DMS114 treated with DMSO at 0.1 percent for 48 hours (cell line): Measurements from ENCODE around the gene MARK3.

Source experiments
- DNase-seq: peaks from one replicate; lab custom pipeline; 2025; ENCODE audit not compliant: unreplicated experiment; lab: John Stamatoyannopoulos, UW

MARK3 gene

DNA sequence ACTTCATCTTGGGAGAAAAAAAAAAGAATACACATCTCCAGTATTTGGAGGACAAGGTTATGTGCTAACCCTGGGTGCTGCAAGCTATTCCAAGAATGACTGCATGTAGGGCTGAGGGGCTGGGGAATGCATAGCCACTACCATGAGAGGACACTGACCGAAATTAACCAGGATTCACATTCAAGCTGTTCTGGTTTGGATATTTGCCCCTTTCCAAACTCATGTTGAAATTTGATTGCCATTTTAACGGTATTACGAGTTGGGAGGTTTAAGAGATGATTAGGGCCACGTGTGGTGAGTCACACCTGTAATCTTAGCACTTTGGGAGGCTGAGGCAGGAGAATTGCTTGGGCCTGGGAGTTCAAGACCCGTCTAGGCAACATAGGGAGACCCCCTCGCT lies 18.5 kb upstream of the MARK3 start:
- no peak for DNase-seq

DNA sequence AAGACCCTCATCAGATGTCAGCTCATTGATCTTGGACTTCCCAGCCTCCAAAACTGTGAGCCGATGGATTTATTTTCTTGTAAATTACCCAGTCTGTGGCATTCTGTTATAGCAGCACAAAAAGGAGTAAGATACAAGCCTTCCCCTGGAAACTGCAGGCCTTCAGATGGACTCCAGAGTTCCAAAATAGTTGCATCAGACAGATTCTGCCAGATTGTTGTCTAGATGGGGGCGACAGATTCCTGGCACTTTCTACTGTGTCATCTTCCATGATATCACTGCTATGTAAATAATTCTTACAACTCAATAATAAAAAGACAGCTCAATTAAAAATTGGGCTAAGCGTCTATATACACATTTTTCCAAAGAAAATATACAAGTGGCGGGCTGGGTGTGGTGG lies 17.2 kb upstream of the MARK3 start:
- no peak for DNase-seq

DNA sequence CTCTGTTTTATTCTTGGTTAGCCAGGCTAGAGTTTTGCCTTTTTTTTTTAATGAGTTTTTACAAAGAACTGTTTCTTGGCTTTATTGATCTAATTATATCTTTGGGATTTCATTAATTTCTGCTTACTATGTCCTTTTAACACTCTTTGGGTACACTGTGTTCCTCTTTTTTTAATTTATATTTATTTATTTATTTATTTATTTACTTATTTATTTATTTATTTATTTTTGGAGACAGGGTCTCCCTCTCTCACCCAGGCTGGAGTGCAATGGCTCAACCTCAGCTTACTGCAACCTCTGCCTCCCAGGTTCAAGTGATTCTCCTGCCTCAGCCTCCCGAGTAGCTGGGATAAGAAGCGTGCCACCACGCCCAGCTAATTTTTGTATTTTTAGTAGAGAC lies 15.1 kb upstream of the MARK3 start:
- DNase-seq, result no peak

DNA sequence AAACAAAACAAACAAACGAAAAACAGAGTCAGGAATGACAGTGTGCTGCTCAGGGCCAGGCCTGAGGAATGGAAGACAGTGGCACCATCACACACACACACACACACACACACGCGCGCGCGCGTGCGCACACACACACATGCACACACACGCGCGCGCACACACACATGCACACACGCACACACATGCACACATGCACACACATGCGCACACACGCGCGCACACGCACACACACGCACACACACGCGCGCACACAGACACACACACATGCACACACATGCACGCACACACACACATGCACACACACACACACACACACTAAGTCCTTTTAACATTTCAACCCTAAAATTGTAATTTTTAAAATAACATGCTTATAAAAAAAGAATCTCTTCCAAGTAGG lies 13.2 kb upstream of the MARK3 start:
- DNase-seq, result no peak

DNA sequence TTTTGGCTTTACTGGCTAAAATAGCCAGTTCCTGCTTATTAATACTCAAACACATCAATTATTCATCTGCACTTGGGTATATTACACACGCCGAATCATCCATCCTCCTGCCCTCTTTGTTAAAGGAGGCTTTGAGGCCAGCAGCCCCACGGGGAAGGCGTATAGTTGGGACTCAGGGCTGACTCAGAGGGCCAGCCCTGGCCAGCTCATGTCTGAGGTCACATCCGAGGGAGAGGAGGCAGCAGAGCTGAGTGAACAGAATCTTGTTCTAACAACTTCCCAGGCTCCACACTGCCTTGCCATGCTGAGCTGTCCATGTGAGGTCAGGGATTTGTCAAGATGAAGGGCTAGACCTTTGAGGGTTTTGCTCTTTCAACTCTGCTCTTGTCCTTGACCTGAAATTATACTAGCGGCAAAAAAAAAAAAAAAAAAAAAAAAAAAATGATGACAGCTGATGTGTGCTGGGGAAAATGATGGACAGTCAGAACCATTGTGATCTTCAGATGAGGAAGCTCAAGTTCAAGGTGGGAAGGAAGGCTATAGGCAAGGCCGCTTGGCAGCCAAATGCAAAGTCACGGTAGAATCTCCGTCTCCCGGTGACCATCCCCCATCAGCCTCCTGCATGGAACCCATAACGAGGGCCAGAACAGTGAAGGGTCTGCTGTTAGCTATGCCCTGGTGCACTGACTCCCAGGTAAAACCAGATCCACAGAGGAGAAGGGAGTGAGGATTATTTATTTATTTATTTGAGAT lies 12.5 kb upstream of the MARK3 start:
- no peak for DNase-seq

DNA sequence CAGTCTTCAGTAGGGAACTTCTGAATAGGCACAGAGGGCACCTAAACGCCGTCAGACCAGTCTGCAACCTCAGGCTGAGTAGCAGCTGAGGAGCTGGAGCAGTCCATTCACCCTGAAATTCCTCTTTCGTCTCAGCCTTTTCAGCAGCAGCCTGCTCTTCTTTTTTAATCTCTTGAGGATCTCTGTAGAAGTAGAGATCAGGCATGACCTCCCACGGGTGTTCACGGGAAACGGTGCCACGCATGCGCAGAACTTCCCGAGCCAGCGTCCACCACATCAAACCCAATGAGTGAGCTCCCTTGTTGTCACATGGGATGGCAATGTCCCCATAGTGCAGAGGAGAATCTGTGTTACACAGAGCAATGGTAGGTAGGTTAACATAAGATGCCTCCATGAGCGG lies 11.1 kb upstream of the MARK3 start:
- DNase-seq, result peak; percentile 63

DNA sequence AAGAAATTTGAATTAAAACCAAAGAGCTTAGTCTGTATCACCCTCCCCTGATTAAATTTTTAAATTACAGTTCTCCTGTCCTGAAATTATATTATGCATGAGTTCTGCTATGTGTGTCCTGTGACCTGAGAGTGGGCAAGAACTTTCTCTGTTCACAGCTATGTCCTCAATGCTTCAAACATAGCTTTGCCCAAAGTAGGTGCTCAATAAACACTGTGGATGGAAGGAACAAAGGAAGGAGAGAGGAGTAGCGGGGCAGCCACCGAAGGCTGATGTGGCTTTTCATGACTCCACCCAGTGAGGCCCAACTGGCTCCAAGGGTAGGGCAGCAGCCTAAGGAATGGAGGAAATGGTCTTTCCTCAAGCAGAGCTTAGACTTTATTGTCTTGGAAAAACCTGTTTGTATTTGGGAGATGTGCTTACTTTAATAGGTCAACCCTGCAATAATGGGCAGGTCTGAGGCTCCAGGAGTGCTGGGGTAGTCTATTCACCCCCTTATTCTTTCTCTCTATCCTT lies 7.6 kb upstream of the MARK3 start:
- no peak for DNase-seq

DNA sequence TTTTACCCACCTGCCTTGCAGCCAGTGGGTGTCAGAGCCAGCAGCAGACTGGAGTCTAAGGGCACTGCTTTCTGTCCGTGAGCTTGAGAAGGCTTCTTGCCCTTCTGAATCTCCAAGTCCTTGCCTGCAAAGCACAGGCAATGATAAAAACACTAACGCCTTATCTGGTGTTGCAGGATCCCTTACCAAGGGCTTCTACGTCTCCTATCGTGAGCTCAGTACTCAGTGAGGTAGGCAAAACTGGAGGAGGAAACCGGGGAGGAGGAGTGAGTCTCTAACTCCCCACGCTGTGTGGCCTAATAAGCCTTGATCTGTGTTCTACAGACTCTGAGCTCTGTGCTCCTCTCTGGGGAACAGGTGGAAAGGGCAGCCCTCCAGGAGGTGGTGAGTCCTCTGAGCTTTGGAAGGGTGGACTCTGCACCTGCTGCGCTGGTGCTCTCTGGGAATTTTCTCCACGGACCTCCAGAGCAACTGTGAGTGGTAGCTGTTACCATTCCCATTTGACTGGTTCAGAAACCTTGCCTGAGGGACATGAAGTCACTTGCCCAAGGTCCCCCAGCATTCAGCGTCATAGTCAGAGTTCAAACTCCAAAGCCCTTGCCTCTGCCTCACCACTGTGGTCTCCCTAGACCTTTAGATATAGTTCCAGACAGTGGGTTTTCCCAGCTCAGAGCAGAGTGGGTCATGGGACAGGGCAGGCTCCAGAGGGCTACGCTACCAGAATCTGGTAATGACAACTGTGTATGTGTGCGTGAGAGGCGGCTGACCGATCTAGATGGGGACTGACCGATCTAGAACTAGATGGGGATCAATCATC lies 7.0 kb upstream of the MARK3 start:
- no peak for DNase-seq

DNA sequence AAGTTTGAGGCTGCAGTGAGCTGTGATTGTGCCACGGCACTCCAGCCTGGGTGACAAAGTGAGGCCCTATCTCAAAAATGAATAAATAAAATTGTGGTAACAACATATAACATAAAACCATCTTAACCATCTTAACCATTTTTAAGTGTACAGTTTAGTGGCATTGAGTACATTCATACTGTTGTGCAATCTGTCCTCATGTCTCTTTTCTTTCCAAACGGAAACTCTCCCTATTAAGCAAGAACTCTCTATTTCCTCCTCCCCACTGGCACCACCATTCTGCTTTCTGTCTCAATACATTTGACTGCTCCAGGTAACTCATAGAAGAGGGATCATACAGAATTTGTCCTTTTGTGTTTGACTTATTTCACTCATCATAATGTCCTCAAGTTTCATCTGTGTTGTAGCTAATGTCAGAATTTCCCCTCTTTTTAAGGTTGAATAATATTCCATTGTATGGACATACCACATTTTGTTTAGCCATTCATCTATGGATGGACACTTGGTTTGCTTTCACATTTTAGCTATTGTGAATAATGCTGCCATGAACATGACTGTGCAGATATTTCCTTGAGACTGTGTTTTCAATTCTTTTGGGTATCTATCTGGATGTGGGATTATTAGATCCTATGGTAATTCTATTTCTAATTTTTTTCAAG lies 4.4 kb upstream of the MARK3 start:
- DNase-seq, result no peak

DNA sequence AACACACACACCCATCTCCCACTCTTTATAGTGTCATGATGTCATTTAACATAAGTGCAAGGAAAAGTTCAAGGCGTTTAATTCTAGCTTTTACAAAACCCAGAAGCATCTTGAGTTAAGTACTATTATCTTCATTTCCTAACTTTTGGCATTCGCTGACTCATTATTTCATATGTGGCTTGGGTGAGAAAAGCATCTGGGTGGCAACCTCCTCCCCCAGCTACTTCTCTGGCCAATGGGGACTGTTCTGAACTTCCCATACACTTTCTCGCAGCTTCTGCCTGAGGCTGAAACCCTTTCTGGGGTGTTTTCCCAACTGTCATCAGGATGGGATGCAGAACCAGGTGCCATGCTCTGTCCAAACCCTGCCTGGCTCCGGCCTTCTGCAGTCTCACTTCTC lies 2.8 kb upstream of the MARK3 start:
- DNase-seq, result no peak

DNA sequence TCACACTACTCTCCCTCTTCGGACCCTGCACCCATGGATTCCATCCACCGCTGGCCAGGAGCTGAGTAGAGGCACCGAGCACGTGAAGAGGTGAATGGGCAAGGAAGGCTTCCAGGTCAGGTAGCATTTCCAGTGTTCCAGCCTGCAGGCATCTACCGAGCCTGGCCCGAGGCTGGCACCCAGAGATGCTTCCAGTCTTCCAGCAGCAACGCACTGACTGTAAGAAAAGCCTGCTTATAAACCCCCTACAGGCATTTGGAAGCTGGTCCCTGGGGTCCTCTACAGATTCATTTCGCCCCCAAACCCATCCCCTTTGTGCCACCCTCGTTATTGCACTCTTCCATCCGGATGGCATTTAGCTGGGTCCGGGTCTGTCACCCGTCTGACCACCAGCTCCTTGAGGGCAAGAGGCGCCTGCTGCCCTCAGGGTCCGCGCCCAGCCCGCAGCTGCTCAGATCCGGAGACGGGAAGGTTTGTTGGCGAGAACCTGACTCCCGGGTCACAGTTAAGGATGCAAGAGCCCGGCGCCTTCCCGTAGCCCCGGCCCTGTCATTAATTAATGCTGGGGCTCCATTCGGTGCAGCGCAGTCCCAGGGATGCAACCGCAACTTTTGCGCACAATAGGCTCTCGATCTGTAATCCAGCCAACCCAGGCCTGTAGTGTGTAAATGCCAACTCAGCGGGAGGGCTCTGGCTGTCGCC lies 614 bp upstream of the MARK3 start:
- DNase-seq, result no peak

DNA sequence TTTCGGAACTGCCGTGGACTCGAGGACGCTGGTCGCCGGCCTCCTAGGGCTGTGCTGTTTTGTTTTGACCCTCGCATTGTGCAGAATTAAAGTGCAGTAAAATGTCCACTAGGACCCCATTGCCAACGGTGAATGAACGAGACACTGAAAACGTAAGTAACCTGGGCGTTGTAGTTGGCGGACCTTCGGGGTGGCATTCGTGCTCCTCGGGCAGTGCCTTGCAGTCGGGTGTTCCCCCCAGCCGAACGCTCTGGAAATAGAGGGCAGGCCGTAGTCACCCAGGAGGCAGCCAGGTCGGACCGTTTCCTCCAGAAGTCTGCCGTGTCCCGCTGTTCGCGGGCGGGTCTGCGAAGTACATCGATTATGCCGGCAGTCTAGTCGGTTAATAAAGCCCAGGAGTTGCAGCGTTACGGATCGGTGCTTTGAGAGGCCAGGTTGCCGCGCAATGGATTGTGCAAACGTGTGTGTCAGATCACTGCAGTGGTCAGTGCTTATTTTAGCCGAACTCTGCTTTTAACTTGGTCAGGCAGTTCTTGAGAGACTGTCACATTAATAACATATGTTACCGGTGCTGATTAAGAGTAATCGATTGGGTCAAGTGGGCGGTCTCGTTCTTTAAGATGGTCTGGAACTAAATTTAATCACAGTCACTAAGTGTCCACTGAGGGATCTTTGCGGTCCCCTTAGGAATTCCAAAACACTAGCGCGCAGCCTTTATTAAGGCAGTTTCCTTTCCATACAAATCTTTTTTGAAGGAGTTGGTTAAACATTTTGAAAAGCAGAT lies 906 bp downstream of the MARK3 start:
- no peak for DNase-seq

DNA sequence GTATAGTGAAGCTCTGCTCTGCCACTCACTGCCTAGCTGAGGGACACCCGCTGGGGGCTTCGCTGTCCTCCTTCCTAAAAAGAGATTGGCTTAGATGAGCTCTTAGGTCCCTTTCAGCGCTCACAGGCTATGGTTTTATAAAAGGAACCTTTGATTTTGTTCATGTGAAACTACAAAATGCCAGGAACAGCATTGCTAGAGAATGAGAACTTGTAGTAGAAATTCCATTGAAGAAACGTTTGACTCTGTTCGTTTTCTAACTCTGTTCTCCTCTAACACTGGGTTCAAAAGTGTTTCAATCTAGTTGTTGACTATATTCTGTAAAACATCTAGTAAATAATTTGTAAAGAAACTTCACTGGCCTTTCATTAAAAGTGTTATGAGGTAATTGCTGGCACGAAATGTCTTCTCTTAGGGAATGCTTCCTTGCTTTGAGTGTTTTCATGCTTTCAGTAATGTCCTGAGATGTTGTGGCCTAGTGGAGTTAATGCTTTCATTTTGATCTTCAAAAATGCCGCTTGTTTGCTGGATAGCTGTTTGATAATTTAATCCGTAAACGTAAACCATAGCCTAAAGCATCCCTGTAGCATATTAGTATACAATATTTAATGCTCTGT lies 1.6 kb downstream of the MARK3 start:
- DNase-seq, result no peak

DNA sequence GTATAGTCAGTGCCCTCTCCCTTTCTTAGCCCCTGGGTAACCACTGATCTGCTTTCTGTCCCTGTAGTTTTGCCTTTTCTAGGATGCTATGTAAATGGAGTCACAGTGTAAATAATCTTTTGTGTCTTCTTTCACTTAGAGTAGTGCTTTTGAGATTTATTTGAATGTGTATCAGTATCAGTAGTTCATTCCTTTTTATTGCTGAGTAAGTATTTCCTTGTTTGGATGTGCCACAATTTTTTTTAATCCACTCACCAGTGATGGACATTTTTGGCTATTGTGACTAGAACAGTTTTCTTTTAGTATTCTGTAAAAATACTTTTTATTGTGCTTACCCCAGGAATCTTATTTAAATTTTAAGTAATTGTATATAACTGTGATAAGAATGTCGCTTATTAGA lies 3.4 kb downstream of the MARK3 start:
- no peak for DNase-seq

DNA sequence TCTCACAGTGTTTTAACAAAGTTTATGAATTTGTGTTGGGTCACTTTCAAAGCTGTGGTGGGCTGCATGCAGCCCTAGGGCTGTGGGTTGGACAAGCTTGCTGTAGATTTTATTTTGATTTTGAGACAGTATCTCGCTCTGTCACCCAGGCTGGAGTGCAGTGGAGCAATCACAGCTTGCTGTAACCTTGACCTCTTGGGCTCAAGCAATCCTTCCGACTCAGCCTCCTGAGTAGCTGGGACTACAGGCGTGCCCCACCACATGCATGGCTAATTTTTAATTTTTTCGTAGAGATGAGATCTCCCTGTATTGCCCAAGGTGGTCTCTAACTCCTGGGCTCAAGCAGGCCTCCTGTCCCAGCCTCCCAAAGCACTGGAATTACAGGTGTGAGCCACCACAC lies 5.4 kb downstream of the MARK3 start:
- no peak for DNase-seq

DNA sequence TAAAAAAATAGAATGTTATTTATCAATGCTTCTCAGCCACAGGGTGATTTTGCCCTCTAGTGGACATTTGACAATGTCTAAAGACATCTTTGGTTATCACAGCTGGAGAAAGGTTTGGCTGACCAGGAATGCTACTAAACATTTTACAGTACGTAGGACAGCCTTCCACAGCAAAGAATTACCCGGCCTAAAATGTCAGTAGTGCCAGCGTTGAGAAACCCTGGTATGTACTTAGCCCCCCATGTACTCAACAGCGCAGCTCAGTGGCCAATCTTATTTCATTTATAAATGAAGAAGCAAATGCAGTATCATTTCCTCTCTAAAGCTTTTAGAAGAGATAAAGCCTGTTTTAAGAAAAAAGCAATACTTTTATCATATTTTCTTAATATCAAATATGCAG lies 5.8 kb downstream of the MARK3 start:
- DNase-seq, result peak; percentile 40

DNA sequence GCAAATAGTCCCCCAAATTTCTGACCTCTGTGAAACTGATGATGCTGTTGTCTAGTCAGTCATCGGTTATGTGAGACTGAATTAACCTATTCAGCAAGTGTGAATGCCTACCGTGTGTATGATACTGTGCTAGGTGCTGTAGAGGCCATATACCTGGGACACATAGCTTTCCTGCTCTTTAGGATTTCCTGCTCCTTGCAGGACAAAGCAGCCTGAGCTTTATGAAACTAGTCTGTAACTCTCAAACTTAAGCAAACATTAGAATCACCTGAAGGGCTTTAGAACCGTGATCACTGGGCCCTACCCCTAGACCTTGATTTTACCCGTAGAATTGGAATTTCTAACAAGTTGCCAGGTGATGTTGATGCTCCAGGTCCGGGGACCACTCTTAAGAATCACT lies 6.9 kb downstream of the MARK3 start:
- DNase-seq, result no peak

DNA sequence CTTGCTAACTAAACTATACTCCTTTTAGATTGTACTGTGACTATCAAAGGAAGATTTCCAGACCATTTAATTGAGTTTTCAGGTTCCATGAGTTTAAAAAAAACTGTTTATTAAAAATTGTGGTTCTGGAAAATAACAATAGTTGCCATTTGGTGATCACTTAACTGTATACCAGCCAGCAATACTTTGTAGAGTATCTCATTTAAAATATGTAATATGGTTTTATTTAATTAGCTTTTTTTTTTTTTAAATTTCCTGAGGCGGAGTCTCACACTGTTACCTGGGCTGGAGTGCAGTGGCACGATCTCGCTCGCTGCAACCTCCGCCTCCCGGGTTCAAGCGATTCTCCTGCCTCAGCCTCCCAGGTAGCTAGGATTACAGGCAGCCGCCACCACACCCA lies 7.4 kb downstream of the MARK3 start:
- DNase-seq, result no peak

DNA sequence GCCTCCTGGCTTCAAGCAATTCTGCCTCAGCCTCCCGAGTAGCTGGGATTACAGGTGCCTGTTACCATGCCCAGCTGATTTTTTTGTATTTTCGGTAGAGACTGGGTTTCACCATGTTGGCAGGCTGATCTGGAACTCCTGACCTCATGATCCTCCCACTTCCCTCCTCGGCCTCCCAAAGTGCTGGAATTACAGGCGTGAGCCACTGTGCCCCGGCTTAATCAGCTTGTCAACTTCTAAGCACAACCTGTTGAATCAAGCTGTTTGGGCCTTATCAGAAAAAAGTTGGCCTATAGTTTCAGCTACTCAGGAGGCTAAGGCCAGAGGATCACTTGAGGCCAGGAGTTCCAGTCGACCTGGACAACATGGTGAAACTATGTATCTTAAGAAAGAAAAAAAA lies 7.9 kb downstream of the MARK3 start:
- DNase-seq, result no peak
